CD4-positive, alpha-beta T cell (primary cell): ENCODE measurements around the gene ADAMTS20. TPM values are rescaled to one million over a fixed set of nuclear protein-coding genes. Genes with fewer than 3 reads are reported as not detected.

ENCODE experiments used
- ATAC-seq: fragments of 200-7000 bp; cut with Tn5 transposase; one replicate; pipeline ENCODE4 v1.10.0; 2022; ENCODE audit warnings: mild to moderate bottlenecking; ENCODE audit not compliant: poor library complexity
- CTCF ChIA-PET: fragments of 350-600 bp; sonication (Branson Sonifier 250); formaldehyde crosslinking; loops from one replicate; lab custom pipeline; 2021; ENCODE audit warnings: antibody characterized with exemption, inconsistent platforms; lab: Charles Lee
- POLR2A ChIA-PET: fragments of 350-600 bp; sonication (Branson Sonifier 250); formaldehyde crosslinking; loops from one replicate; lab custom pipeline; 2021; ENCODE audit warnings: antibody characterized with exemption, inconsistent platforms; lab: Charles Lee
- DNase-seq, 14 experiments: peaks; one replicate each; pipeline ENCODE4 v3.0.0-alpha.2; 2013 to 2020; ENCODE audit warnings: mixed read lengths in 2 of 14
- H3K27ac ChIP-seq, 2 donors: one replicate each; pipeline versions ENCODE4 v1.5.1 to v1.7.0; 2013; ENCODE audit warnings: low read length in 2 of 2, low read depth in 1 of 2, mild to moderate bottlenecking in 1 of 2
- H3K27me3 ChIP-seq, 2 experiments: 1 replicate in 1 of 2; 2 replicates in 1 of 2; pipeline versions ENCODE4 v1.6.1 to v1.7.0; 2013; ENCODE audit warnings: low read length in 2 of 2, control low read depth in 1 of 2, mild to moderate bottlenecking in 1 of 2, moderate library complexity in 1 of 2; ENCODE audit not compliant: insufficient read depth in 2 of 2, control insufficient read depth in 1 of 2
- H3K36me3 ChIP-seq: one replicate; pipeline ENCODE4 v1.6.1; 2013; ENCODE audit warnings: low read length, control low read depth; ENCODE audit not compliant: insufficient read depth
- H3K4me1 ChIP-seq: one replicate; pipeline ENCODE4 v1.6.1; 2013; ENCODE audit warnings: low read length, control low read depth; ENCODE audit not compliant: insufficient read depth
- H3K4me3 ChIP-seq: one replicate; pipeline ENCODE4 v1.5.1; 2013; ENCODE audit warnings: mild to moderate bottlenecking, low read length, moderate library complexity
- H3K9me3 ChIP-seq, 2 experiments: 1 replicate in 1 of 2; 2 replicates in 1 of 2; pipeline versions ENCODE4 v1.6.1 to v1.7.0; 2013; ENCODE audit warnings: low read length in 2 of 2, mild to moderate bottlenecking in 2 of 2, control low read depth in 1 of 2, moderate library complexity in 1 of 2; ENCODE audit not compliant: control insufficient read depth in 1 of 2, insufficient read depth in 1 of 2
- H3K27ac Mint-ChIP-seq: one replicate; pipeline ENCODE4 v1.8.0; 2020; ENCODE audit warnings: mixed read lengths
- H3K27me3 Mint-ChIP-seq: one replicate; pipeline ENCODE4 v1.8.0; 2021; ENCODE audit warnings: mixed read lengths
- H3K36me3 Mint-ChIP-seq: one replicate; pipeline ENCODE4 v1.8.0; 2021; ENCODE audit warnings: low read depth, mixed read lengths
- H3K4me1 Mint-ChIP-seq: one replicate; pipeline ENCODE4 v1.8.0; 2021; ENCODE audit warnings: low read depth, mixed read lengths
- H3K4me3 Mint-ChIP-seq: one replicate; pipeline ENCODE4 v1.8.0; 2020; ENCODE audit warnings: mild to moderate bottlenecking, mixed read lengths
- H3K9me3 Mint-ChIP-seq: one replicate; pipeline ENCODE4 v1.8.0; 2020; ENCODE audit warnings: mixed read lengths
- CTCF ChIP-seq: fragments of 200-600 bp; IDR thresholded peaks from one replicate; pipeline ENCODE4 v1.8.0; 2022; ENCODE audit warnings: antibody characterized with exemption, mild to moderate bottlenecking
- intact Hi-C, 2 experiments: fragments of 100-400 bp; cut with DNase I in 1 of 2; cut with micrococcal nuclease in 1 of 2; formaldehyde crosslinking; loops; one replicate each; pipeline versions ENCODE4 v1.15.1 to v1.9.0; 2023 to 2025; cut with DNase I, micrococcal nuclease
- total RNA-seq, 174 experiments: library from RNA in 2 of 174; stranded (reverse) in 2 of 174; gene quantifications; one replicate each; pipeline ENCODE4 v1.2.3 and lab custom pipeline; 2021 to 2026

Gene ADAMTS20
- total RNA-seq, 2 experiments from 2014 or later: not detected

DNA sequence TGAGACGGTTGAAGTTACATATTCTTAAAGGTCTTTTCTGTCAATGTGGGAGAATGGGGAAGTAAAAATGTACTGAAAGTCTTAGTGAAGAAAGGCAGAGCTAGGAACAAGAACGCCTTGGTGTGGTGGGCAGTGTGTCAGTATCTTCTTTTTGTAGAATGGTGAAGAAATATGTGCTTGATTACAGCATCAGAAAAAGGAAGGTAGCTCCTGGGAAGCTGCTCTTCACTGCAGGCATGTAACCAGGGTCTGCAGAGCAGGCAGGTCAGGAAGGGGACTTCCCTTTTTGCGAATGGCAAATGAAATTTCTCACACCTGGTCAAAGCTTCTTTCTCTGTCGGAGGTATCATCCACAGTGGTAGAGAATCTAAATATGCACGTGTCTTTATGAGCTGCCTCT lies 226.2 kb downstream of the ADAMTS20 start:
- CTCF ChIA-PET: no interaction called here

DNA sequence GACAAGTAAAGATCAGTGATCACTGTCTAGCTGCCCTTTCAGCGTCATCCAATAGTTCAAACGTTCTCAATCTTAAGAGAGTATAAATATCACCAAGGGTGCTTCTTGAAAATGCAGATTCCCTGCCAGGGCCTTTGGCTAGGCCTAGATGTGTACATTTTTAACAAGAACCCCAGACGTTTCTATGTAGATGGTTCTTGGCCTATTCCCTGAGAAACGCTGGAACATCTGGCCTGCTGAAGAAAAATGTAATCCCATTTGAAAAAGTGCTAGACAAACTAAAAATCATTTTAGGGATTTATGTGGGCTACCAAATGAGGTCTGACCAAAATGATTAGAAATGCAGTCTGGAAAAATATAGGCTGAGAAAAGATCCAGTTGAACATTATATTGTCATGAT lies 231.7 kb downstream of the ADAMTS20 start:
- Mint-ChIP-seq H3K4me3 (no peak overlapping the region), H3K36me3 (no peaks in the 10 kb centered on the region), H3K27me3 (no peaks in the 10 kb centered on the region), H3K9me3 (no peaks in the 10 kb centered on the region), H3K27ac (no peak overlapping the region), H3K4me1 (no peaks in the 10 kb centered on the region)
- Histone ChIP-seq H3K27me3 (no peaks in the 10 kb centered on the region), H3K9me3 (no peaks in the 10 kb centered on the region), H3K4me1 (no peaks in the 10 kb centered on the region), H3K4me3 (no peak overlapping the region), H3K27ac (no peak overlapping the region), H3K36me3 (no peaks in the 10 kb centered on the region)
- POLR2A ChIA-PET: no interaction called here
- ATAC-seq (no peak), DNase-seq (no peak)
- CTCF ChIA-PET: no interaction called here
- no peak for TF ChIP-seq CTCF
- intact Hi-C loops: no loop called here

More for the DNA sequence above, 226.2 kb downstream of the ADAMTS20 start:
- no peaks in the 10 kb centered on the region for H3K4me1 ChIP-seq
- no peaks in the 10 kb centered on the region for H3K36me3 Mint-ChIP-seq
- H3K27ac Mint-ChIP-seq: no peak overlapping the region
- POLR2A ChIA-PET: no interaction called here
- H3K9me3 ChIP-seq: peaks cover 4 to 8% of the 10 kb centered on the region in 2 experiments
- TF ChIP-seq CTCF: no peak
- intact Hi-C loops: no loop called here
- no peaks in the 10 kb centered on the region for H3K4me1 Mint-ChIP-seq
- no peaks in the 10 kb centered on the region for H3K36me3 ChIP-seq
- no peak for ATAC-seq
- no peak overlapping the region for H3K27ac ChIP-seq
- no peaks in the 10 kb centered on the region for H3K9me3 Mint-ChIP-seq
- no peak overlapping the region for H3K4me3 ChIP-seq
- H3K27me3 Mint-ChIP-seq: no peaks in the 10 kb centered on the region
- no peak overlapping the region for H3K4me3 Mint-ChIP-seq
- H3K27me3 ChIP-seq: no peaks in the 10 kb centered on the region
- DNase-seq: no peak

DNA sequence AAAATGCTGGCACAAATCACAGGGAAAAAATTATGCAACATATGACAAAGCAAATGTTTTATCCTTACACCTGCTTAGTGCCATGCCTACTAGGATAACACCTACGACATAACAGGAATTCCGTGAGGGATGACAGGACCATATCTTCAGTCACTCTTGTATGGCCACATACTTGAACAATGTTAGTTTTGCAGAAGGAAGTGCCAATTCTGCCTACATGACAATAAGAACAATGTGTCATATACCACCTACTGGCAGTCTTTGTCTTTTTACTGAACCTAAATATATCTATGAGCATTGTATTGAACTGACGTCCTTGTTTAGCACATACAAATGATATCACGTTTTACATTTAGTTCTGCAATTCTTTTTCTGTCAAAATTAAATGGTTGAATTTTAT lies 234.0 kb downstream of the ADAMTS20 start:
- Mint-ChIP-seq H3K36me3 (no peaks in the 10 kb centered on the region), H3K9me3 (no peaks in the 10 kb centered on the region), H3K4me3 (no peak overlapping the region), H3K4me1 (no peaks in the 10 kb centered on the region), H3K27ac (no peak overlapping the region), H3K27me3 (no peaks in the 10 kb centered on the region)
- Histone ChIP-seq H3K4me3 (no peak overlapping the region), H3K27ac (no peak overlapping the region), H3K9me3 (no peaks in the 10 kb centered on the region), H3K27me3 (no peaks in the 10 kb centered on the region), H3K4me1 (no peaks in the 10 kb centered on the region), H3K36me3 (no peaks in the 10 kb centered on the region)
- ChIA-PET CTCF (no interaction called here), POLR2A (no interaction called here)
- no peak for TF ChIP-seq CTCF
- DNase-seq (no peak), ATAC-seq (no peak)
- intact Hi-C loops: no loop called here
